Body of pancreas (tissue), 4 donors: ENCODE measurements around the gene RNF39. TPM values are rescaled to one million over a fixed set of nuclear protein-coding genes. Genes with fewer than 3 reads are reported as not detected.
A peak's percentile ranks its signal among the peaks of the same experiment; 100 is the strongest.
"Not testable (repeated sequence)": the region's sequence is repeated elsewhere in the genome, so short reads cannot be mapped to it uniquely, and the experiment has no call there.

ENCODE experiments used
- ATAC-seq: fragments of 150-250 bp; one replicate; pipeline ENCODE4 v1.9.1; 2016
- DNase-seq, 4 donors: peaks; one replicate each; pipeline ENCODE4 v3.0.0-alpha.2; 2019
- H3K27ac ChIP-seq, 4 donors: fragments of 200-600 bp; sonication (generic); 1 replicate in 3 of 4; 2 replicates in 1 of 4; pipeline versions ENCODE4 v1.5.1 to v1.6.1; 2016 to 2019; ENCODE audit warnings: mild to moderate bottlenecking in 1 of 4, mixed read lengths in 1 of 4, moderate library complexity in 1 of 4
- H3K27me3 ChIP-seq, 2 donors: fragments of 200-600 bp; sonication (generic); one replicate each; pipeline ENCODE4 v1.6.0; 2016; ENCODE audit warnings: mild to moderate bottlenecking in 1 of 2
- H3K36me3 ChIP-seq, 2 donors: fragments of 200-600 bp; sonication (generic); replicated peaks in 1 of 2; 2 replicates each; pipeline ENCODE4 v1.5.1; 2016; ENCODE audit warnings: low read depth in 2 of 2; ENCODE audit not compliant: insufficient read depth in 1 of 2
- H3K4me1 ChIP-seq: fragments of 200-600 bp; sonication (generic); one replicate; pipeline ENCODE4 v1.6.0; 2016
- H3K4me3 ChIP-seq, 2 donors: fragments of 200-600 bp; sonication (generic); 1 replicate in 1 of 2; 2 replicates in 1 of 2; pipeline ENCODE4 v1.5.1; 2016 to 2019
- H3K9me3 ChIP-seq, 3 donors: fragments of 200-600 bp; sonication (generic); 1 replicate in 2 of 3; 2 replicates in 1 of 3; pipeline ENCODE4 v1.5.1; 2016
- CTCF ChIP-seq, 7 experiments: fragments of 450-650 bp in 4 of 7; fragments of 200-600 bp in 3 of 7; sonication (generic) in 3 of 7; IDR thresholded peaks; one replicate each; pipeline ENCODE4 v1.5.1; 2016 to 2019; ENCODE audit warnings: antibody characterized with exemption in 7 of 7
- POLR2A ChIP-seq, 3 donors: fragments of 450-650 bp; IDR thresholded peaks; one replicate each; pipeline ENCODE4 v1.6.1; 2016; ENCODE audit warnings: antibody characterized with exemption in 3 of 3, mild to moderate bottlenecking in 2 of 3
- WGBS, 2 donors: methylation state at CpG; one replicate each; pipeline ENCODE4 v1.1.5; 2017; 5-methylcytosine and 5-hydroxymethylcytosine counted together
- intact Hi-C: fragments of 100-400 bp; cut with DNase I; formaldehyde crosslinking; loops from one replicate; pipeline ENCODE4 v1.15.1; 2023
- total RNA-seq, 2 donors: library from RNA; depleted of rRNA; stranded (reverse); fragments of >200 nt; gene quantifications; one replicate each; pipeline ENCODE4 v1.1.0, GENCODE V29; 2016

The RNF39 gene, protein sequence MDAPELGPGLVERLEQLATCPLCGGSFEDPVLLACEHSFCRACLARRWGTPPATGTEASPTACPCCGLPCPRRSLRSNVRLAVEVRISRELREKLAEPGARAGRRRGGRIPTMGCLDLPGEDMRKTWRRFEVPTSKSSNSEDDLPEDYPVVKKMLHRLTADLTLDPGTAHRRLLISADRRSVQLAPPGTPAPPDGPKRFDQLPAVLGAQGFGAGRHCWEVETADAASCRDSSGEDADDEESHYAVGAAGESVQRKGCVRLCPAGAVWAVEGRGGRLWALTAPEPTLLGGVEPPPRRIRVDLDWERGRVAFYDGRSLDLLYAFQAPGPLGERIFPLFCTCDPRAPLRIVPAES
- 1 to 10 TPM in 1 of 2 donors, not detected in 1; 1.6 TPM for total RNA-seq

DNA sequence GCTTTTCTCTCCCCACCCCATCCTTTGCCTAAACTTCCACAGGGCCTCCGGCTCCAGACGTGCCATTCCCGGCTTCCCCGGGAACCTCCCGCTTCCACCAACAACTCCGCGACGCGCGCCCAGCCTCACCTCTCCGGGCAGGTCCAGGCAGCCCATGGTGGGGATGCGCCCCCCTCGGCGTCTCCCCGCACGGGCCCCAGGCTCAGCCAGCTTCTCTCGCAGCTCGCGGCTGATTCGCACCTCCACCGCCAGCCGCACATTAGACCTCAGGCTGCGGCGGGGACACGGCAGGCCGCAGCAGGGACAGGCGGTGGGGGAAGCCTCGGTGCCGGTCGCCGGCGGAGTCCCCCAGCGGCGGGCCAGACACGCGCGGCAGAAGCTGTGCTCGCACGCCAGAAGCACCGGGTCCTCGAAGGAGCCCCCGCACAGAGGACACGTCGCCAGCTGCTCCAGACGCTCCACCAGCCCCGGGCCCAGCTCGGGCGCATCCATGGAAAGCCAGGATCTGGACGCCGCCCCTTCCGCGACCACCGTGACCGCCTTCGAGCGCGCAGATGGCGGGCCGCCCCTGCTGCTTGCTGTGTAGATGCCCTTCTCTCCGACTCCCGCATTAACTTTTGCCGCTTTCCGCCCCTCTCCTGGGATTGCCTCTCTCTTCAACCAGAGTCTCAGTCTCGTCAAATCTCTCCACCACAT lies at the start of gene RNF39:
TSS of gene RNF39 (minus strand) at position 676 of the 696 bp plus-strand sequence. CDS start at position 492, 184 bp downstream.
- Histone ChIP-seq H3K4me1 (peaks cover 26% of the 10 kb centered on the region), H3K27ac (peak within 1 kb of the TSS; percentile 17 to 73 (median 46)), H3K9me3 (no peaks in the 10 kb centered on the region), H3K27me3 (peaks cover 0 to 4% of the 10 kb centered on the region in 2 donors), H3K36me3 (no peaks in the 10 kb centered on the region), H3K4me3 (peak within 1 kb of the TSS in 1 of 2 donors; percentile 8)
- 2 to 4% methylated on average over 28 to 63 of the region's 64 CpGs for WGBS, 2 donors
- peak; percentile 33 to 53 (median 45) for TF ChIP-seq POLR2A (IDR thresholded peaks at IDR 0.05)
- TF ChIP-seq CTCF (IDR thresholded peaks at IDR 0.05), result no peak
- peak in 1 of 4 donors; percentile 17 for DNase-seq
- intact Hi-C loops, result no loop called here
- peak; percentile 18 for ATAC-seq

DNA sequence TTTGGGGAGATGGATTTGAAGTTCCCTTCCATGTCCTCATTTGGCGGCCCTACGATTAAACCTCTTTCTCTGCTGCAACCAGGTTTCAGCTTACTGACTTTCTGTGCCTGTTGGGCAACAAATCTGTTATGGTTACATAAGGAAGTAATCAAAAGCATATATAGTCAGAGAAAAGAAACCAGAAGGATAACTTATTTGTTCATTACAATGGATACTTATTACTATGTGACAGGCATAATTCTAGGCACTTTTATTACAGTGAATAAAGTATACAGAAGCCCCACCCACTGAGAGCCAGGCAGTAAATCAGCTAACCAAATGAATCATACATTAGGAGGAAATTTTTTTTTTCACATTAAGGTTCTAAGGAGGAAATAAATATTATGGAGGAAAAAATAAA lies 46.9 kb upstream of the RNF39 start:
- H3K36me3 ChIP-seq, result no peaks in the 10 kb centered on the region
- no peaks in the 10 kb centered on the region for H3K9me3 ChIP-seq
- H3K27me3 ChIP-seq, result peaks cover 0 to under 1% of the 10 kb centered on the region in 2 donors
- TF ChIP-seq POLR2A (IDR thresholded peaks at IDR 0.05) (no peak), CTCF (IDR thresholded peaks at IDR 0.05) (no peak)
- no peak overlapping the region for H3K4me3 ChIP-seq
- DNase-seq, result no peak
- intact Hi-C loops, result no loop called here
- H3K4me1 ChIP-seq, result peaks cover under 1% of the 10 kb centered on the region
- no peak for ATAC-seq
- 22 to 53% methylated on average over 2 of the region's 2 CpGs for WGBS, 2 donors
- no peak overlapping the region for H3K27ac ChIP-seq

- no peaks in the 10 kb centered on the region for H3K4me1 ChIP-seq
- no peaks in the 10 kb centered on the region for H3K27me3 ChIP-seq
- TF ChIP-seq POLR2A (IDR thresholded peaks at IDR 0.05) (no peak), CTCF (IDR thresholded peaks at IDR 0.05) (no peak)
- ATAC-seq (no peak), DNase-seq (no peak)
- no peak overlapping the region for H3K27ac ChIP-seq
- intact Hi-C loops, result no loop called here
- no peaks in the 10 kb centered on the region for H3K9me3 ChIP-seq
- no peak overlapping the region for H3K4me3 ChIP-seq
- no peaks in the 10 kb centered on the region for H3K36me3 ChIP-seq
- 62 to 69% methylated on average over 10 of the region's 10 CpGs for WGBS, 2 donors
Observed at GRCh38 chr6:30121446-30122366, 46.1 kb upstream of the RNF39 start.

- intact Hi-C loops, H3K4me1 ChIP-seq, H3K27ac ChIP-seq, DNase-seq, H3K4me3 ChIP-seq, ATAC-seq, H3K36me3 ChIP-seq, H3K27me3 ChIP-seq, H3K9me3 ChIP-seq: not testable (repeated sequence)
- 71 to 82% methylated on average over 4 to 5 of the region's 5 CpGs for WGBS, 2 donors
Observed at GRCh38 chr6:30118691-30119090, 43.1 kb upstream of the RNF39 start.

GRCh38 chr6:30116724-30117123 lies 41.2 kb upstream of the RNF39 start:
- 70 to 76% methylated on average over 6 of the region's 6 CpGs for WGBS, 2 donors
- intact Hi-C loops, result no loop called here

More at GRCh38 chr6:30116724-30117123, 41.2 kb upstream of the RNF39 start:
- Histone ChIP-seq H3K27ac (no peak overlapping the region), H3K36me3 (no peaks in the 10 kb centered on the region), H3K4me3 (no peak overlapping the region), H3K27me3 (no peaks in the 10 kb centered on the region), H3K9me3 (no peaks in the 10 kb centered on the region), H3K4me1 (no peaks in the 10 kb centered on the region)
- TF ChIP-seq CTCF (IDR thresholded peaks at IDR 0.05) (peak in 3 of 7 experiments; percentile 6 to 19 (median 7)), POLR2A (IDR thresholded peaks at IDR 0.05) (no peak)
- DNase-seq (no peak), ATAC-seq (no peak)
